B cell (primary cell): ENCODE data around the gene ZNF429.

Experiments used
- CTCF ChIP-seq: fragments of 200-600 bp; IDR thresholded peaks from one replicate; pipeline ENCODE4 v1.8.0; 2022; ENCODE audit warnings: antibody characterized with exemption, mild to moderate bottlenecking
- EZH2 ChIP-seq: IDR thresholded peaks from 2 replicates; pipeline ENCODE4 v1.6.1; 2012; ENCODE audit warnings: borderline replicate concordance, low read depth, mild to moderate bottlenecking, moderate library complexity, low read length; ENCODE audit not compliant: insufficient read depth, poor library complexity, severe bottlenecking

DNA sequence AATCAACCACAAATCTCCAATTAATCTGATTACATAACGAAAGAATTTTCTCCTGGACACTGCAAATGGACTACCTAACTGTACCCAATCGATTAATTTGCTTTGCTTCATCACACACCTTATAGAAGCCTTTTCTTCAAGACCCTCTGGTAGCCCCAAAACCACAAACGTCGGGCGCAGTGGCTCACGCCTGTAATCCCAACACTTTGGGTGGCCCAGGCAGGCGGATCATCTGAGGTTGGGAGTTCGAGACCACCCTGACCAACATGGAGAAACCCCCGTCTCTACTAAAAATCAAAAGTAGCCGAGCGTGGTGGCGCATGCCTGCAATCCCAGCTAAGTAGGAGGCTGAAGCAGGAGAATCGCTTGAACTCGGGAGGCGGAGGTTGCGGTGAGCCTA is 42.9 kb upstream of the ZNF429 start:
- no peak for TF ChIP-seq CTCF
- TF ChIP-seq EZH2, result no peak
